Measurements from ENCODE around the gene KHDC3L.

Gene KHDC3L

DNA sequence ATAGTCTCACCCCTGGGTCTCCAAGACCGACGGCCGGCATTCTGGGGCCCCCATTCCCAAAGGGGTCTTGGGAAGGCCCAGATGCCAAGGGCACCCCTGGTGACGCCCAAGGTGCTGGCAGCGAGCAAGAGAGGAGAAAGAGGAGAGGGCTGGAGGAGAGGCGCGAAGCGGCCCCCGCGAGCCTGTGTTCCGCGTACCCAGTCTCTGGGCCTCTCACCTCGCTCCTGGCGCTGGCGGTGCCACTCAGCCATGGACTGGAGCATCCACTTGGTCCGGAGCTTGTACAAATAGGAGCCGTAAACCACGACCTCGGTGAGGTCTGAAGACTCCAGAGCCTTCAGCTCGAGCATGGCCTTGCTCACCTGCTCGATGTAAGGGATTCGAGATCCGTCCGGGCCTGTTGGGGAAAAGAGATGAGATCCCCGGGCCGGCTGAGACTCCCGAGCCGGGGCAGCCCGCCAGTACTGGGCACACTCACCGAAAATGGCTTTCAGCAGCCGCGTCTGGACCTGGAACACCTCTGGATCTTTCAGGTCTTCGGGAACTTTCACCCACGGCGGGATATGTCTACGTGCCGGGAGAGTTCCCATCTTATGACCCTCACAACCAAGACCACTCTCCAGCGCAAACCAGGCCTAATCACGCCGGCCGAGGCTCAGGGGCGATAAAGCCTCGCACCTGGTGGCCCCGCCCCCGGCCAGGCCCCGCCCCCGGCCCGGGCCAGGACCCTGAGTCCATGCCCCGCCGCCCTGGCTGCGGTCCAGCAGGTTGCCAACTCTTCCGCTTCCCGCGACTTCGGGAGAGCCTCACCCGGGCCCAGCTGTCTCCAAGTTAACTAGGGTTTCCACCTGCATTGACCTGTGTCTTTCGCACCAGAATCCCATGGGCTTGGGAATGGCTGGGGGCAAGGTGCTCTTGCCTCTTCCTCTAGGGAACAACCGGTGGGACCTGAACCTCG, 8.5 kb upstream of the KHDC3L start, which contains the start of gene DPPA5:
DPPA5 (minus strand) TSS at position 641 of the 958 bp plus-strand sequence; CDS start at position 590, 51 bp downstream.
- Histone ChIP-seq H3K27ac (ENCODE audit: poor library complexity, severe bottlenecking) (no peak within 1 kb of the TSS), H3K4me3 (ENCODE audit: severe bottlenecking) (no peak within 1 kb of the TSS), H3K36me3 (ENCODE audit: low read depth) (no peaks in the 10 kb centered on the region), H3K27me3 (ENCODE audit: insufficient read depth, poor library complexity, severe bottlenecking) (no peaks in the 10 kb centered on the region), H3K4me1 (ENCODE audit: insufficient read depth, poor library complexity, severe bottlenecking) (no peaks in the 10 kb centered on the region), H3K9me3 (ENCODE audit: severe bottlenecking) (no peaks in the 10 kb centered on the region)
- TF ChIP-seq, protein P1, sequence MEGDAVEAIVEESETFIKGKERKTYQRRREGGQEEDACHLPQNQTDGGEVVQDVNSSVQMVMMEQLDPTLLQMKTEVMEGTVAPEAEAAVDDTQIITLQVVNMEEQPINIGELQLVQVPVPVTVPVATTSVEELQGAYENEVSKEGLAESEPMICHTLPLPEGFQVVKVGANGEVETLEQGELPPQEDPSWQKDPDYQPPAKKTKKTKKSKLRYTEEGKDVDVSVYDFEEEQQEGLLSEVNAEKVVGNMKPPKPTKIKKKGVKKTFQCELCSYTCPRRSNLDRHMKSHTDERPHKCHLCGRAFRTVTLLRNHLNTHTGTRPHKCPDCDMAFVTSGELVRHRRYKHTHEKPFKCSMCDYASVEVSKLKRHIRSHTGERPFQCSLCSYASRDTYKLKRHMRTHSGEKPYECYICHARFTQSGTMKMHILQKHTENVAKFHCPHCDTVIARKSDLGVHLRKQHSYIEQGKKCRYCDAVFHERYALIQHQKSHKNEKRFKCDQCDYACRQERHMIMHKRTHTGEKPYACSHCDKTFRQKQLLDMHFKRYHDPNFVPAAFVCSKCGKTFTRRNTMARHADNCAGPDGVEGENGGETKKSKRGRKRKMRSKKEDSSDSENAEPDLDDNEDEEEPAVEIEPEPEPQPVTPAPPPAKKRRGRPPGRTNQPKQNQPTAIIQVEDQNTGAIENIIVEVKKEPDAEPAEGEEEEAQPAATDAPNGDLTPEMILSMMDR (IDR thresholded peaks at IDR 0.05; ENCODE audit: poor library complexity, severe bottlenecking) = no peak
- DNase-seq (ENCODE audit: low spot score) (no peak), ATAC-seq (ENCODE audit: low read depth) (no peak)

- no peaks in the 10 kb centered on the region for H3K36me3 ChIP-seq (ENCODE audit: low read depth)
- no peak for DNase-seq (ENCODE audit: low spot score)
- no peaks in the 10 kb centered on the region for H3K9me3 ChIP-seq (ENCODE audit: severe bottlenecking)
- H3K4me1 ChIP-seq (ENCODE audit: insufficient read depth, poor library complexity, severe bottlenecking) = no peaks in the 10 kb centered on the region
- H3K27ac ChIP-seq (ENCODE audit: poor library complexity, severe bottlenecking) = no peak overlapping the region
- H3K4me3 ChIP-seq (ENCODE audit: severe bottlenecking) = no peak overlapping the region
- H3K27me3 ChIP-seq (ENCODE audit: insufficient read depth, poor library complexity, severe bottlenecking) = no peaks in the 10 kb centered on the region
- no peak for ATAC-seq (ENCODE audit: low read depth)
- TF ChIP-seq, protein P1 (IDR thresholded peaks at IDR 0.05; ENCODE audit: poor library complexity, severe bottlenecking) = no peak
Measured at GRCh38 chr6:73362869-73363536, 545 bp downstream of the KHDC3L start.

- no peaks in the 10 kb centered on the region for H3K36me3 ChIP-seq (ENCODE audit: low read depth)
- no peaks in the 10 kb centered on the region for H3K9me3 ChIP-seq (ENCODE audit: severe bottlenecking)
- H3K4me1 ChIP-seq (ENCODE audit: insufficient read depth, poor library complexity, severe bottlenecking) = no peaks in the 10 kb centered on the region
- no peak overlapping the region for H3K4me3 ChIP-seq (ENCODE audit: severe bottlenecking)
- no peak overlapping the region for H3K27ac ChIP-seq (ENCODE audit: poor library complexity, severe bottlenecking)
- no peaks in the 10 kb centered on the region for H3K27me3 ChIP-seq (ENCODE audit: insufficient read depth, poor library complexity, severe bottlenecking)
- ATAC-seq (ENCODE audit: low read depth) (no peak), DNase-seq (ENCODE audit: low spot score) (no peak)
- TF ChIP-seq, protein P1 (IDR thresholded peaks at IDR 0.05; ENCODE audit: poor library complexity, severe bottlenecking) = no peak
Measured at GRCh38 chr6:73363537-73363875, 1.0 kb downstream of the KHDC3L start.

GRCh38 chr6:73364121-73364520, 1.7 kb downstream of the KHDC3L start:
- Histone ChIP-seq H3K4me3 (ENCODE audit: severe bottlenecking) (no peak overlapping the region), H3K36me3 (ENCODE audit: low read depth) (no peaks in the 10 kb centered on the region), H3K27ac (ENCODE audit: poor library complexity, severe bottlenecking) (no peak overlapping the region), H3K9me3 (ENCODE audit: severe bottlenecking) (no peaks in the 10 kb centered on the region), H3K27me3 (ENCODE audit: insufficient read depth, poor library complexity, severe bottlenecking) (no peaks in the 10 kb centered on the region), H3K4me1 (ENCODE audit: insufficient read depth, poor library complexity, severe bottlenecking) (no peaks in the 10 kb centered on the region)
- TF ChIP-seq, protein P1 (IDR thresholded peaks at IDR 0.05; ENCODE audit: poor library complexity, severe bottlenecking) = no peak
- ATAC-seq (ENCODE audit: low read depth) = no peak
- DNase-seq (ENCODE audit: low spot score) = no peak

Measured in RWPE2 (cell line).